ENCODE data around the gene RTL5.

The RTL5 gene

DNA sequence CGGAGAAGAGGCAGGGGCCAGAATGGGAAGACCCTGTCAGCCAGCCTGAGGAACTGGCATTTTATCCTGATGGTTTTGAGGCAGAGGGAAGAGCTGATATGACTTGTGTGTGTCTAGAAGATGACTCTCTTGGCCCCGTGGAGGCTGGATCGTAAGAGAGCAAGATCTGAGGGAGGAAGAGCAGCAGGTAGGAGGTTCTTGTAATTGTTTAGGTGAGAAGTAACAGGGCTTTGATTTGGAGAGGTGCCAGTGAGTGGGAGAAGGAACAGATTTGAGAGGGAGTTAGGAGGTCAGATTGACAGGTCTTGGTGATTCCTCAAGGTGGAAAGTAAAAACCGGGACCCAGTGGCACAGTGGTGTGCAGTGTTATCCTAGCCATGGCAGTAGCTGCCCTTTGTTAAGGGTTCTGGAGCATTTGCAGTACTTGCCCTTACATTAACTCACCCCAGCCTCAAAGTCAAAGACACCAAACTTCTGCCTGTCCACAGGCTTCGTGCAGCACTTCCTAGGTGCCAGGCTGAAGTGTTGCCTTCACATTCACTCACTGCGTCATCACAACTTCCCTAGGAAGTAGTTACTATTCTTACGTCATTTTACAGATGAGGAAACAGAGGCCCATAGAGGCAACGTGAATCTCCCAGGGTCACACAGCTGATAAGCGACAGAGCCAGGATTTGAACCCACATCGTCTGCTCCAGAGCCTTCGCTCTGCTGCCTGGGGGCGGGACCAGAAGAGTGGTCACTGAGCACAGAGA is 23.7 kb downstream of the RTL5 start:
- Histone ChIP-seq H2BK120ac (ENCODE audit: low read depth, low read length) (no peak overlapping the region), H3K4me2 (ENCODE audit: low read length, poor library complexity, severe bottlenecking) (no peak overlapping the region), H3K4ac (ENCODE audit: low read depth in 1 of 2, low read length in 2 of 2) (no peak overlapping the region), H2BK15ac (ENCODE audit: low read depth, poor library complexity, severe bottlenecking) (no peak overlapping the region), H3K4me3 (ENCODE audit: insufficient read depth in 1 of 2, low read depth in 1 of 2, low read length in 2 of 2) (no peak overlapping the region), H2BK5ac (ENCODE audit: low read depth, low read length, poor library complexity, severe bottlenecking) (no peak overlapping the region), H3K4me1 (ENCODE audit: control insufficient read depth, insufficient read depth, low read depth, low read length) (peaks cover 2% of the 10 kb centered on the region), H3K9me3 (ENCODE audit: control insufficient read depth, low read length) (no peaks in the 10 kb centered on the region), H3K79me1 (replicated peaks; ENCODE audit: low read length, poor library complexity, severe bottlenecking) (no peaks in the 10 kb centered on the region), H2BK12ac (ENCODE audit: low read length in 2 of 2) (no peak overlapping the region), H3K9ac (ENCODE audit: low read length) (no peak overlapping the region), H4K91ac (ENCODE audit: low read length) (no peak overlapping the region), H3K27me3 (ENCODE audit: control insufficient read depth in 1 of 2, insufficient read depth in 1 of 2, low read length in 2 of 2) (peaks cover 0 to 66% of the 10 kb centered on the region in 2 experiments), H4K8ac (ENCODE audit: low read length) (no peak overlapping the region), H3K36me3 (ENCODE audit: control insufficient read depth in 1 of 2, insufficient read depth in 2 of 2, low read depth in 1 of 2, low read length in 2 of 2) (no peaks in the 10 kb centered on the region), H3K14ac (ENCODE audit: low read length in 2 of 2) (no peak overlapping the region), H3K23ac (ENCODE audit: low read length in 2 of 2) (no peak overlapping the region), H3K18ac (ENCODE audit: low read depth in 1 of 2, low read length in 2 of 2) (peak overlapping the region in 1 of 2 experiments; percentile 48), H3K27ac (ENCODE audit: low read length, poor library complexity, severe bottlenecking) (no peak overlapping the region), H2AFZ (ENCODE audit: low read depth, low read length) (no peak overlapping the region), H2AK5ac (ENCODE audit: low read length, severe bottlenecking) (no peak overlapping the region)
- 97% methylated on average over 11 of the region's 12 CpGs for WGBS
- DNase-seq: no peak

DNA sequence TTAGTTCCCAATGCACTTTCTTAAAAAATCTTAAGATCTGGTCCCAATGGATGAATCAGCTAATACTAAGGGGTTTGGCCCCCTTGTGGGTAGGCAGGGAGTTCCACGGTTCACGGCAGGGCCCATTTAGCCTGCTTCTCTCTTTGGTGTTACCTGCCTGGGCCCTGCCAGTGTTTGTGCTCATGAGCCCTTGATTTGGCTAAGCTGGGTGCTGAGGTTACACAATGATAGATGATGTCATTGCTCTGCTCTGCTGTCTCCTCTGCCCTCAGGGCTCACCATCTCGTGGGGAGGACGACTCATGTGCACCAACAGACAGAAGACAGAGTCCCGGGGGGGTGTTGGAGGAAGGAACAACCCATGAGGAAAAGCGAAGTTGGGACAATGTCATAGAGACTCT is 24.4 kb downstream of the RTL5 start:
- Histone ChIP-seq H3K14ac (ENCODE audit: low read length in 2 of 2) (no peak overlapping the region), H2BK15ac (ENCODE audit: low read depth, poor library complexity, severe bottlenecking) (no peak overlapping the region), H3K4me2 (ENCODE audit: low read length, poor library complexity, severe bottlenecking) (no peak overlapping the region), H2AK5ac (ENCODE audit: low read length, severe bottlenecking) (no peak overlapping the region), H2BK12ac (ENCODE audit: low read length in 2 of 2) (no peak overlapping the region), H3K4me3 (ENCODE audit: insufficient read depth in 1 of 2, low read depth in 1 of 2, low read length in 2 of 2) (no peak overlapping the region), H3K23ac (ENCODE audit: low read length in 2 of 2) (no peak overlapping the region), H3K9me3 (ENCODE audit: control insufficient read depth, low read length) (no peaks in the 10 kb centered on the region), H3K27ac (ENCODE audit: low read length, poor library complexity, severe bottlenecking) (no peak overlapping the region), H3K27me3 (ENCODE audit: control insufficient read depth in 1 of 2, insufficient read depth in 1 of 2, low read length in 2 of 2) (peaks cover 0 to 69% of the 10 kb centered on the region in 2 experiments), H2BK120ac (ENCODE audit: low read depth, low read length) (no peak overlapping the region), H3K79me1 (replicated peaks; ENCODE audit: low read length, poor library complexity, severe bottlenecking) (no peaks in the 10 kb centered on the region), H4K91ac (ENCODE audit: low read length) (no peak overlapping the region), H4K8ac (ENCODE audit: low read length) (no peak overlapping the region), H3K36me3 (ENCODE audit: control insufficient read depth in 1 of 2, insufficient read depth in 2 of 2, low read depth in 1 of 2, low read length in 2 of 2) (no peaks in the 10 kb centered on the region), H3K4ac (ENCODE audit: low read depth in 1 of 2, low read length in 2 of 2) (no peak overlapping the region), H3K4me1 (ENCODE audit: control insufficient read depth, insufficient read depth, low read depth, low read length) (peaks cover 6% of the 10 kb centered on the region), H3K9ac (ENCODE audit: low read length) (no peak overlapping the region), H3K18ac (ENCODE audit: low read depth in 1 of 2, low read length in 2 of 2) (no peak overlapping the region), H2AFZ (ENCODE audit: low read depth, low read length) (no peak overlapping the region), H2BK5ac (ENCODE audit: low read depth, low read length, poor library complexity, severe bottlenecking) (no peak overlapping the region)
- peak; percentile 56 for DNase-seq
- 67% methylated on average over 6 of the region's 6 CpGs for WGBS

DNA sequence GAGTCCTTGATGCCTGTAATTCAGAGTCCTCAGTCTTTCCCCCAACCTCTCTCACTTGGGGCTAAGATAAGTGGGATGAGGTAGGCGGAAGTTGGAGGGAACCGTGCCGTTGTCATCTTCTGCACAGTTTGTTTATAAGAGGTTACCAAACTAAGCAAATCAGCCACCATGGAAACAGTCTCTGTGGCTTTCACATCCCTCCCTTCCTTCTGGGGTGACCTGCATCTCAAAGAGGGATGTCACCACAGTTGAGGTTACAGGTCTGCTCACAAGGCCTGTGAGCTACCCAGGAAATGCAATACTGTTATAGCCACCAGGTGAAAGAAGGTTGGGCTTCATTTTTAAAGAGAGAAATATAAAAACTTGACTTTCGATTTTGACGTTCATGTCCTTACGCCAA is 26.3 kb downstream of the RTL5 start:
- WGBS: 100% methylated on average over 3 of the region's 6 CpGs
- no peak overlapping the region for H2BK15ac ChIP-seq (ENCODE audit: low read depth, poor library complexity, severe bottlenecking)
- H3K27me3 ChIP-seq (ENCODE audit: control insufficient read depth in 1 of 2, insufficient read depth in 1 of 2, low read length in 2 of 2): peaks cover 0 to 64% of the 10 kb centered on the region in 2 experiments
- H3K79me1 ChIP-seq (replicated peaks; ENCODE audit: low read length, poor library complexity, severe bottlenecking): no peaks in the 10 kb centered on the region
- no peak overlapping the region for H2AK5ac ChIP-seq (ENCODE audit: low read length, severe bottlenecking)
- H4K91ac ChIP-seq (ENCODE audit: low read length): no peak overlapping the region
- H3K4ac ChIP-seq (ENCODE audit: low read depth in 1 of 2, low read length in 2 of 2): no peak overlapping the region
- H3K9ac ChIP-seq (ENCODE audit: low read length): no peak overlapping the region
- H4K8ac ChIP-seq (ENCODE audit: low read length): no peak overlapping the region
- no peak overlapping the region for H3K14ac ChIP-seq (ENCODE audit: low read length in 2 of 2)
- peaks cover 15% of the 10 kb centered on the region for H3K4me1 ChIP-seq (ENCODE audit: control insufficient read depth, insufficient read depth, low read depth, low read length)
- H3K18ac ChIP-seq (ENCODE audit: low read depth in 1 of 2, low read length in 2 of 2): no peak overlapping the region
- H3K4me3 ChIP-seq (ENCODE audit: insufficient read depth in 1 of 2, low read depth in 1 of 2, low read length in 2 of 2): no peak overlapping the region
- H3K36me3 ChIP-seq (ENCODE audit: control insufficient read depth in 1 of 2, insufficient read depth in 2 of 2, low read depth in 1 of 2, low read length in 2 of 2): no peaks in the 10 kb centered on the region
- no peak overlapping the region for H2BK120ac ChIP-seq (ENCODE audit: low read depth, low read length)
- H2BK12ac ChIP-seq (ENCODE audit: low read length in 2 of 2): no peak overlapping the region
- no peak overlapping the region for H2AFZ ChIP-seq (ENCODE audit: low read depth, low read length)
- no peak overlapping the region for H3K27ac ChIP-seq (ENCODE audit: low read length, poor library complexity, severe bottlenecking)
- no peak for DNase-seq
- no peak overlapping the region for H3K4me2 ChIP-seq (ENCODE audit: low read length, poor library complexity, severe bottlenecking)
- no peak overlapping the region for H3K23ac ChIP-seq (ENCODE audit: low read length in 2 of 2)
- no peaks in the 10 kb centered on the region for H3K9me3 ChIP-seq (ENCODE audit: control insufficient read depth, low read length)
- H2BK5ac ChIP-seq (ENCODE audit: low read depth, low read length, poor library complexity, severe bottlenecking): no peak overlapping the region

DNA sequence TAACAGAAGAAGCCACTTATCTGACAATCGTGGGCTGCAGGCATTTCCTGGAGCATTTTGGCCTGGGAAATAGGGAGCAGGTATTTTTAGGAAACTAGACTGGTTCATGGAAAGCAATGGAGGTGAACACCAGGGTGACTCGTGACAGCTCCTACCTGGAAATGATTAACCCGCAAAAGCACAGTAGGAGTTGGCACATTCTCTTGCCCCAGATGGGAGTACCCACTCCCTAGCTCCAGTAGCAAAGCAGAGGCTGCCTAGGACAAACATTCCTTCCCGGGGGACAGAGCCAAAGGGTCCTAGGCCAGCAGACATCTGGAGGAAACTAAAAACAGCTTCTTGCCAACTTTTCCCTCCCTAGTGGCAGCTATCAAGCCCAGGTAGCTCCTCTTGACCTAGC is 29.0 kb downstream of the RTL5 start:
- Histone ChIP-seq H3K4me1 (ENCODE audit: control insufficient read depth, insufficient read depth, low read depth, low read length) (peaks cover 15% of the 10 kb centered on the region), H3K4ac (ENCODE audit: low read depth in 1 of 2, low read length in 2 of 2) (no peak overlapping the region), H3K9ac (ENCODE audit: low read length) (no peak overlapping the region), H3K27ac (ENCODE audit: low read length, poor library complexity, severe bottlenecking) (no peak overlapping the region), H3K18ac (ENCODE audit: low read depth in 1 of 2, low read length in 2 of 2) (no peak overlapping the region), H2BK15ac (ENCODE audit: low read depth, poor library complexity, severe bottlenecking) (no peak overlapping the region), H3K23ac (ENCODE audit: low read length in 2 of 2) (no peak overlapping the region), H2BK5ac (ENCODE audit: low read depth, low read length, poor library complexity, severe bottlenecking) (no peak overlapping the region), H3K4me2 (ENCODE audit: low read length, poor library complexity, severe bottlenecking) (no peak overlapping the region), H2BK12ac (ENCODE audit: low read length in 2 of 2) (no peak overlapping the region), H2BK120ac (ENCODE audit: low read depth, low read length) (no peak overlapping the region), H3K9me3 (ENCODE audit: control insufficient read depth, low read length) (no peaks in the 10 kb centered on the region), H2AK5ac (ENCODE audit: low read length, severe bottlenecking) (no peak overlapping the region), H3K79me1 (replicated peaks; ENCODE audit: low read length, poor library complexity, severe bottlenecking) (no peaks in the 10 kb centered on the region), H4K8ac (ENCODE audit: low read length) (no peak overlapping the region), H3K36me3 (ENCODE audit: control insufficient read depth in 1 of 2, insufficient read depth in 2 of 2, low read depth in 1 of 2, low read length in 2 of 2) (no peaks in the 10 kb centered on the region), H4K91ac (ENCODE audit: low read length) (no peak overlapping the region), H2AFZ (ENCODE audit: low read depth, low read length) (no peak overlapping the region), H3K4me3 (ENCODE audit: insufficient read depth in 1 of 2, low read depth in 1 of 2, low read length in 2 of 2) (no peak overlapping the region), H3K14ac (ENCODE audit: low read length in 2 of 2) (no peak overlapping the region), H3K27me3 (ENCODE audit: control insufficient read depth in 1 of 2, insufficient read depth in 1 of 2, low read length in 2 of 2) (peaks cover 0 to 49% of the 10 kb centered on the region in 2 experiments)
- no peak for DNase-seq
- 94% methylated on average over 4 of the region's 4 CpGs for WGBS

Measured in mesenchymal stem cell (in vitro differentiated cells and primary cell).